ENCODE results near the gene N4BP2L2.

DNA sequence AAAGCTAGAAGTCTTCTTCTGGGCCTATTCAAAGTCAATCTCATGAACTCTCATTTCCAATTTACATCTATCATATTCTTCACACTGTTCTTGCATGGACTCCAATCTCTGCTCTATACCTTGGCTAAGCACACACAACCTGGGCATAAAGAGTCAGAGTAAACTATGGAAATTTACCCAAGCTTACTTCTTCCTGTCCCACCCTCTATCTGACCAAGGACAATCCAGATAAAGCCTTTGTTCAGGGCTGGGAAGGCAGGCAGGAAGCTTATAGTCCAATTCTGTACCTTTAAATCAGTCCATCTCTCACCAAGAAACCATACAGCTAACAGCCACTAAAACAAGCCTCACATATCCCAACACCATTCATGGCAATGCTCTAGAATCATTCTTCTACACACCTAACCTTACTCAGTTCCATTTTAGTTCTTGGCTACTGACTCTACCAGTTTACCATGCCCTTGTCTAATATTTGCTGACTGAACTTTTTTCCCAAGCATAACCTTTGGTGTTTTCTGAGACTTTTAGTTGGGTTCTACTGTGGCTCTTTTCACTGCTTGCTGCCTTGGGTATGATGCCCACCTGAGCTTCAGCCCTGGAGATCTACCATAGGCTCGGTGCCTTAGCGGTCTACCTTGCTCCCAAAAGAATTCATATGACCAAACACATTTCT lies 38.9 kb downstream of the N4BP2L2 start:
- TF ChIP-seq, protein P1, sequence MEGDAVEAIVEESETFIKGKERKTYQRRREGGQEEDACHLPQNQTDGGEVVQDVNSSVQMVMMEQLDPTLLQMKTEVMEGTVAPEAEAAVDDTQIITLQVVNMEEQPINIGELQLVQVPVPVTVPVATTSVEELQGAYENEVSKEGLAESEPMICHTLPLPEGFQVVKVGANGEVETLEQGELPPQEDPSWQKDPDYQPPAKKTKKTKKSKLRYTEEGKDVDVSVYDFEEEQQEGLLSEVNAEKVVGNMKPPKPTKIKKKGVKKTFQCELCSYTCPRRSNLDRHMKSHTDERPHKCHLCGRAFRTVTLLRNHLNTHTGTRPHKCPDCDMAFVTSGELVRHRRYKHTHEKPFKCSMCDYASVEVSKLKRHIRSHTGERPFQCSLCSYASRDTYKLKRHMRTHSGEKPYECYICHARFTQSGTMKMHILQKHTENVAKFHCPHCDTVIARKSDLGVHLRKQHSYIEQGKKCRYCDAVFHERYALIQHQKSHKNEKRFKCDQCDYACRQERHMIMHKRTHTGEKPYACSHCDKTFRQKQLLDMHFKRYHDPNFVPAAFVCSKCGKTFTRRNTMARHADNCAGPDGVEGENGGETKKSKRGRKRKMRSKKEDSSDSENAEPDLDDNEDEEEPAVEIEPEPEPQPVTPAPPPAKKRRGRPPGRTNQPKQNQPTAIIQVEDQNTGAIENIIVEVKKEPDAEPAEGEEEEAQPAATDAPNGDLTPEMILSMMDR (IDR thresholded peaks at IDR 0.05; ENCODE audit: insufficient read depth, low read depth, low read length), result no peak
- no peak for TF ChIP-seq EZH2 (IDR thresholded peaks at IDR 0.05; ENCODE audit: insufficient read depth, low read length)
